ENCODE measurements around the gene RAB40B. TPM values are rescaled to one million over a fixed set of nuclear protein-coding genes. Genes with fewer than 3 reads are reported as not detected.

RAB40B gene
- polyA plus RNA-seq, 1 experiment, result 9.4 TPM

DNA sequence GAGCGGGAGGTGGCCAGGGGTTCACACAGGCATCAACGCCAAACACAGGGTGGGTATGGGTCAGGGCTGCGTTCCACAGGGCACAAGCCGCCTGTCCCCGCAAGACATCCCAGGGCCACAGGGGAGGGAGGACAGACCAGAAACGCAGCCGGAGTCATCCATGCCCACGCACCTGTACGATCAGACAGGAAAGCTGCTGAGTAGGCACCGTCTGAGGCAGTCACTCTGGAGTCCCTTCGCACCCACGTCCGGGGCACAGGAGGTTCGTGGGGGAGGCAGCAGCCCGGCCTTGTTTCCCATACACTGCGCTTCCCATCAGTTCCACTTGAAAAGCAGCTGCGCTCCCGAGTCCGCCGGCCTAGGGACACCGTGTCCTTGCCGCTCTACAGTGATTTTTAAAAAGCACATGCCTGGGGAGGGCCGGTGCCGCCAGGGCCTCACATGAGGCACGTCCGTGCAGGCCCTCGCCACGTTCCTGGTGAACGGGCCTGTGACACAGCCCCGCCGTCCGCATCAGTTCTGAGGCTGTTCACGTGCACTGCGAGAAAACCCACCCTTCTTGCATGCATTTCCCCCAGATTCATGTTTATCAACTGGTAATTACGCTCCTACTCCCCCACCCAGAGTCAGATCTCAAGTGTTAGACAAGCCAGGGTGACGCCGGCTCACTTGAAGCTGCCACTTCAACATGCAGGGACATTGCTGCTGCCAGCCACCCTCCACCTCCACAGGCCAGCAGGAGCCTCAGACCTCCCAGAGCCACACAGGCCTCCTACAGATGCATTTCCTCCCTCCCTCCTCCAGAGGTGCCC lies 85.0 kb downstream of the RAB40B start:
- Histone ChIP-seq H3K4me3 (ENCODE audit: low read depth, low read length) (no peak overlapping the region), H3K36me3 (ENCODE audit: control insufficient read depth, insufficient read depth, low read length) (peaks cover 20% of the 10 kb centered on the region), H3K27me3 (ENCODE audit: control insufficient read depth, insufficient read depth, low read length) (no peaks in the 10 kb centered on the region)
- CTCF ChIA-PET, result no interaction called here
- no peak for DNase-seq (ENCODE audit: low read depth)
- TF ChIP-seq, protein P1, sequence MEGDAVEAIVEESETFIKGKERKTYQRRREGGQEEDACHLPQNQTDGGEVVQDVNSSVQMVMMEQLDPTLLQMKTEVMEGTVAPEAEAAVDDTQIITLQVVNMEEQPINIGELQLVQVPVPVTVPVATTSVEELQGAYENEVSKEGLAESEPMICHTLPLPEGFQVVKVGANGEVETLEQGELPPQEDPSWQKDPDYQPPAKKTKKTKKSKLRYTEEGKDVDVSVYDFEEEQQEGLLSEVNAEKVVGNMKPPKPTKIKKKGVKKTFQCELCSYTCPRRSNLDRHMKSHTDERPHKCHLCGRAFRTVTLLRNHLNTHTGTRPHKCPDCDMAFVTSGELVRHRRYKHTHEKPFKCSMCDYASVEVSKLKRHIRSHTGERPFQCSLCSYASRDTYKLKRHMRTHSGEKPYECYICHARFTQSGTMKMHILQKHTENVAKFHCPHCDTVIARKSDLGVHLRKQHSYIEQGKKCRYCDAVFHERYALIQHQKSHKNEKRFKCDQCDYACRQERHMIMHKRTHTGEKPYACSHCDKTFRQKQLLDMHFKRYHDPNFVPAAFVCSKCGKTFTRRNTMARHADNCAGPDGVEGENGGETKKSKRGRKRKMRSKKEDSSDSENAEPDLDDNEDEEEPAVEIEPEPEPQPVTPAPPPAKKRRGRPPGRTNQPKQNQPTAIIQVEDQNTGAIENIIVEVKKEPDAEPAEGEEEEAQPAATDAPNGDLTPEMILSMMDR (IDR thresholded peaks at IDR 0.05; ENCODE audit: insufficient read depth, low read depth, low read length), result no peak
- POLR2A ChIA-PET, result no interaction called here

DNA sequence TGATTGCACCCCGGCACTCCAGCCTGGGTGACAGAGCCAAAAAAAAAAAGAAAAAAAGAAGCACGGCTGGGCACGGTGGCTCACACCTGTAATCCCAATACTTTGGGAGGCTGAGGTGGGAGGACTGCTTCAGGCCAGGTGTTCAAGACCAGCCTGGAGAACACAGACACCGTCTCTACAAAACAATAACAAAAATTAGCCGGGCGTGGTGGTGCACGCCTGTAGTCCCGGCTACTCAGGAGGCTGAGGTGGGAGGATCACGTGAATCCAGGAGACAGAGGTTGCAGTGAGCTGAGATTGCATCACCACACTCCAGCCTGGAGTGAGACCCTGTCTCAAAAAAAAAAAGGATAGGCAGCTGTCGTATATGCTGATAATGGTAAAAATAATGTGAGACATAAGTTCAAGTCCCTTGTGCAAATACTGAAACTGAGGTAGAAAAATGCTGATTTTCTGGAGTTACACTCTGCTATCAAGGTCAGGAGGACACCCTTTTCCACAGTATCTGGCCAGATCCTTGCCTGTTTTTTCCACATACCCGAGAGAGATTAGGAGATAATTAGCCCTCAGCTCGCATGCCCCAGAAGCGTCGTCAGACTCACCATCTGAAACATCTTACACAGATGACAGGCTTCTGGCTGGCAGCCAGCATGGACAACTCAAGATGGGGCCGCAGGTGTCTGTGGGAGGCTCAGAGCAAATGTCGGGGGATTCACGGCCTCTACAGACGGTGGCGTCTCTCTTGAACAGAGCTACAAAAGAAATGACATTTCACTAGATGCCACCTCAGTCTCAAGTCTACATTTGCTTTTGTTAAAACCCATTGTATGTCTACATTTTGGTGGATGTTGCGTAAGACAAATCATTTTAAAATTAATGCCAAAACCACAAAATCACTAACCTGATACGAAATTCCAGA lies 87.1 kb downstream of the RAB40B start:
- POLR2A ChIA-PET, result no interaction called here
- Histone ChIP-seq H3K36me3 (ENCODE audit: control insufficient read depth, insufficient read depth, low read length) (peaks cover 12% of the 10 kb centered on the region), H3K4me3 (ENCODE audit: low read depth, low read length) (no peak overlapping the region), H3K27me3 (ENCODE audit: control insufficient read depth, insufficient read depth, low read length) (no peaks in the 10 kb centered on the region)
- CTCF ChIA-PET, result interaction anchor here (0.7 kb wide), 1 partner anchor 20 kb away, joined by 3 read pairs; no protein-coding TSS in a partner anchor
- TF ChIP-seq, protein P1 (IDR thresholded peaks at IDR 0.05; ENCODE audit: insufficient read depth, low read depth, low read length), result no peak
- no peak for DNase-seq (ENCODE audit: low read depth)

DNA sequence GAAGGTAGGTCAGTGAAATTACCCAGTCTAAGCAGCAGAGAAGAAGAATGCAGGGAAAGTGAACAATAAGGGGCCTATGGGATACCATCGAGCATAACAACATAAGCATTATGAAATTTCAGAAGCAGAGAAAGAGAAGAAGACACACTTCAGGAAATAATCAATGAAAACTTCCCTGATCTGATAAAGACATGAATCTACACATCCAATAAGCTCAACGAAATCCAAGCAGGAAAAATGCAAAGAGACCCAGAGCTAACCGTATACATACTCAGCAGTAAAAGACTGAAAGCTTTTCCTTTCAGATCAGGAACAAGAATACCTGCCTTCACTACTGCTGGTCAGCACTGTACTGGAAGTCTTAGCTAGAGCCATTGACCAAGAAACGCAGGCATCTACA lies 88.8 kb downstream of the RAB40B start:
- Histone ChIP-seq H3K4me3 (ENCODE audit: low read depth, low read length) (no peak overlapping the region), H3K36me3 (ENCODE audit: control insufficient read depth, insufficient read depth, low read length) (peaks cover 8% of the 10 kb centered on the region), H3K27me3 (ENCODE audit: control insufficient read depth, insufficient read depth, low read length) (no peaks in the 10 kb centered on the region)
- TF ChIP-seq, protein P1 (IDR thresholded peaks at IDR 0.05; ENCODE audit: insufficient read depth, low read depth, low read length), result no peak
- POLR2A ChIA-PET, result no interaction called here
- no peak for DNase-seq (ENCODE audit: low read depth)
- CTCF ChIA-PET, result no interaction called here

DNA sequence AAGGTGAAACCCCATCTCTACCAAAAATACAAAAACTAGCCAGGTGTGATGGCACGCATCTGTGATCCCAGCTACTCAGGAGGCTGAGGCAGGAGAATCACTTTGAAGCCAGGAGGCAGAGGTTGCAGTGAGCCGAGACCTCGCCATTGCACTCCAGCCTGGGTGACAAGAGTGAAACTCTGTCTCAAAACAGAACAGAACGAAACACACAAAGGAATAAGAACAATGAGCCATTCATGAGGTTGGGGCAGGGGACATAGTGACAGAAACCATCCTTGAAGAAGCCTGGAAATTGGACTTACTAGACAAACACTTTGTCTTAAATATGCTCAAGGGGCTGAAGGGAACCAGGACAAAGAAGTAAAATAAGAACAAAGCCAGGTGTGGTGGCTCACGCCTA lies 89.7 kb downstream of the RAB40B start:
- Histone ChIP-seq H3K36me3 (ENCODE audit: control insufficient read depth, insufficient read depth, low read length) (peaks cover 11% of the 10 kb centered on the region), H3K4me3 (ENCODE audit: low read depth, low read length) (no peak overlapping the region), H3K27me3 (ENCODE audit: control insufficient read depth, insufficient read depth, low read length) (no peaks in the 10 kb centered on the region)
- TF ChIP-seq, protein P1 (IDR thresholded peaks at IDR 0.05; ENCODE audit: insufficient read depth, low read depth, low read length), result no peak
- POLR2A ChIA-PET, result no interaction called here
- CTCF ChIA-PET, result interaction anchor here (1.0 kb wide), 1 partner anchor 13 kb away, joined by 3 read pairs; no protein-coding TSS in a partner anchor
- no peak for DNase-seq (ENCODE audit: low read depth)

DNA sequence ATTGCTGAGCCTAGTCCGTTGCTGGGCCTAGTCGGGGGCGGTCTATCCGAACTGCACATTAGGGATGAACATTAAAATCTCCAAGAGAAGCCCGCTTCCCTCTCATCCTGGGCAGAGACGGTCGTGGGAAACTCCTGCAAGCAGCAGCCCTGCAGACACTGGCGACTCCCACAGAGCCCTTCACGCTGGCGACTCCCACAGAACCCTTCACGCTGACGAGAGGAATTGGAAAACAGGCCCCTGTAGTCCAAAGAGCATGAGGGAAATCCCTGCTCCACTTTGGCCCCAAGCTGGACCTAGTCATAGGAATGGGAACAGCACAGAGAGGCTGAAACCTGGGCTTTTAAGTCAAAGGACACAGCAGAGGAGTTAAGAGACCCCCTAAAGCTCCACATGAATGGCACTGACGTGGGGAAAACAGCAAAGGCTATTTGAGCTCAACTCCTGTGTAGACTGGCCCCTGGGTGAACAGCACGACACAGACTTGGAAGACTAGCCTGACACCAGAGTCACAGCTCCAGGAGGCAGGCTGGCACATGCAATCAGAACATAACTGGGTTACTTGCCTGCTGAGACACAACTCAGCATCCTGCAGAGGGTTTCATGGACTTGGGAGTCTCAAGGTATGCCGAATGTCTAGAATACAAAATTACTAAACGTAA lies 92.4 kb downstream of the RAB40B start:
- no peaks in the 10 kb centered on the region for H3K27me3 ChIP-seq (ENCODE audit: control insufficient read depth, insufficient read depth, low read length)
- no peak overlapping the region for H3K4me3 ChIP-seq (ENCODE audit: low read depth, low read length)
- no peak for DNase-seq (ENCODE audit: low read depth)
- TF ChIP-seq, protein P1 (IDR thresholded peaks at IDR 0.05; ENCODE audit: insufficient read depth, low read depth, low read length), result no peak
- peaks cover 28% of the 10 kb centered on the region for H3K36me3 ChIP-seq (ENCODE audit: control insufficient read depth, insufficient read depth, low read length)
- ChIA-PET CTCF (no interaction called here), POLR2A (no interaction called here)
